ENCODE measurements around the gene BLTP3A. TPM values are rescaled to one million over a fixed set of nuclear protein-coding genes. Genes with fewer than 3 reads are reported as not detected.

The BLTP3A gene
- total RNA-seq, 4 donors from 2014 or later, result 9.8 to 16.8 (median 13.4) TPM

- DNase-seq (ENCODE audit: low spot score in 2 of 2), result no peak
- Histone ChIP-seq H3K9me3 (no peaks in the 10 kb centered on the region), H3K4me3 (no peak overlapping the region), H3K27me3 (no peaks in the 10 kb centered on the region), H3K4me1 (peaks cover 0 to 13% (median 6%) of the 10 kb centered on the region in 4 donors), H3K36me3 (no peaks in the 10 kb centered on the region), H3K27ac (no peak overlapping the region)
- TF ChIP-seq EP300 (IDR thresholded peaks at IDR 0.05) (no peak), CTCF (IDR thresholded peaks at IDR 0.05) (no peak), POLR2A (IDR thresholded peaks at IDR 0.05) (no peak)
- WGBS, 2 donors, result 95 to 100% methylated on average over 5 of the region's 5 CpGs
Measured at GRCh38 chr6:34788111-34788510, 3.8 kb upstream of the BLTP3A start.

- Histone ChIP-seq H3K27ac (peak overlapping the region; percentile 85 to 96 (median 94)), H3K4me1 (peaks cover 0 to 28% (median 9%) of the 10 kb centered on the region in 4 donors), H3K36me3 (no peaks in the 10 kb centered on the region), H3K9me3 (no peaks in the 10 kb centered on the region), H3K27me3 (no peaks in the 10 kb centered on the region), H3K4me3 (peak overlapping the region; percentile 66 to 99 (median 94))
- TF ChIP-seq EP300 (IDR thresholded peaks at IDR 0.05) (no peak), POLR2A (IDR thresholded peaks at IDR 0.05) (no peak), CTCF (IDR thresholded peaks at IDR 0.05) (peak in 1 of 5 experiments; percentile 9)
- peak in 1 of 2 donors; percentile 32 for DNase-seq (ENCODE audit: low spot score in 2 of 2)
- 7 to 8% methylated on average over 18 to 19 of the region's 19 CpGs for WGBS, 2 donors
Measured at GRCh38 chr6:34791164-34791700, 651 bp upstream of the BLTP3A start.

- TF ChIP-seq CTCF (IDR thresholded peaks at IDR 0.05) (no peak), EP300 (IDR thresholded peaks at IDR 0.05) (peak in 1 of 2 donors; percentile 44), POLR2A (IDR thresholded peaks at IDR 0.05) (no peak)
- no peaks in the 10 kb centered on the region for H3K9me3 ChIP-seq
- H3K36me3 ChIP-seq, result no peaks in the 10 kb centered on the region
- peaks cover 0 to 28% (median 9%) of the 10 kb centered on the region in 4 donors for H3K4me1 ChIP-seq
- WGBS, 2 donors, result 7 to 10% methylated on average over 20 of the region's 20 CpGs
- H3K27me3 ChIP-seq, result no peaks in the 10 kb centered on the region
- peak in 1 of 2 donors; percentile 29 for DNase-seq (ENCODE audit: low spot score in 2 of 2)
- H3K4me3 ChIP-seq, result peak overlapping the region; percentile 66 to 99 (median 94)
- H3K27ac ChIP-seq, result peak overlapping the region; percentile 85 to 96 (median 94)
Measured at GRCh38 chr6:34792605-34793500, 970 bp downstream of the BLTP3A start.

GRCh38 chr6:34793877-34794276 lies 2.0 kb downstream of the BLTP3A start:
- no peak for DNase-seq (ENCODE audit: low spot score in 2 of 2)
- Histone ChIP-seq H3K9me3 (no peaks in the 10 kb centered on the region), H3K4me1 (peaks cover 0 to 28% (median 9%) of the 10 kb centered on the region in 4 donors), H3K27ac (no peak overlapping the region), H3K4me3 (no peak overlapping the region), H3K36me3 (no peaks in the 10 kb centered on the region), H3K27me3 (no peaks in the 10 kb centered on the region)
- 94 to 95% methylated on average over 6 of the region's 6 CpGs for WGBS, 2 donors
- no peak for TF ChIP-seq EP300 (IDR thresholded peaks at IDR 0.05)
- no peak for TF ChIP-seq CTCF (IDR thresholded peaks at IDR 0.05)
- no peak for TF ChIP-seq POLR2A (IDR thresholded peaks at IDR 0.05)

Measured in tibial nerve (tissue), 4 donors.